ENCODE results near the gene GARNL3.
A peak's percentile ranks its signal among the peaks of the same experiment; 100 is the strongest.

GARNL3 gene

GRCh38 chr9:127336506-127337352 lies 72.2 kb downstream of the GARNL3 start:
- Histone ChIP-seq H3K27ac (peak overlapping the region in 13 of 21 experiments; percentile 4 to 68 (median 38)), H3K4me3 (no peak overlapping the region)

DNA sequence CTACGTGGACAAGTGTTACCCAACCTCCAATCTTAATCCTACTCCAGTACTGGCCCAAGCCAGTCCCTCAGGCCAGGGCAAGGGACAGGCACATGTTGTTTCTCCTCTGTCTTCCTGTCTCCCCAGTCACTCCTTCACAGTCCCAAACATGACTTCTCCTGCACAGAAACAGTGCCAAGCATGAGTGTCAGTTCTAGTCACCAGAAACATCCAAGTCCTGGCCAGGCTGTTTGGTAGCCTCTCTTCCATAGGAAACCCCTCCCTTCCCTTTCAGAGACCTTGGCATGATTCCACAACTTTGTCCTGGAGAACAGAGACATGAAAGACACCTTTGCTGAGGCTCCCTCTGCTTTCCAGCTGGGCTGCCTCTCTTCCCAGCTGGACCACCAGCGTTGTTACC lies 76.1 kb downstream of the GARNL3 start:
- Histone ChIP-seq H3K4me3 (no peak overlapping the region), H3K27ac (peak overlapping the region in 1 of 21 experiments; percentile 2)

DNA sequence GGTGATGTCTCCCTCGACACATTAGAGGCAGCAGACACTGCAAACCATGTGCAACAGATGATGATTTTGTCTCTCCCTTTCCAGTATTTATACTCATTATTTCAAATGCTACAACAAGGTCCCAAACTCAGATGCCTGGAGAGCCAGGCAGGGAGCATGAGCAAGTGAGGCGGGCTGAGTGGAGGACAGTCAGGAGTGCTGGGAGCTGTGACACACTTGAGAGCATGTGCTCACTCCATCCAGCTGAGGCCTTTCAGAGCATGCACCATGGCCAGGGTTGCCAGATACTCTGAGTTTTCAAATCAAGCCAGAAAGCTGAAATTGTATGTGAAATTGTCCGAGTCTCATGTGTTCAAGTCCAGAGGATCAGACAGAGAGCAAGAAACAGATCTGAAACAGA lies 76.6 kb downstream of the GARNL3 start:
- H3K4me3 ChIP-seq: no peak overlapping the region
- no peak overlapping the region for H3K27ac ChIP-seq

GRCh38 chr9:127344368-127345000 lies 79.9 kb downstream of the GARNL3 start:
- no peak overlapping the region for H3K4me3 ChIP-seq
- H3K27ac ChIP-seq: no peak overlapping the region

DNA sequence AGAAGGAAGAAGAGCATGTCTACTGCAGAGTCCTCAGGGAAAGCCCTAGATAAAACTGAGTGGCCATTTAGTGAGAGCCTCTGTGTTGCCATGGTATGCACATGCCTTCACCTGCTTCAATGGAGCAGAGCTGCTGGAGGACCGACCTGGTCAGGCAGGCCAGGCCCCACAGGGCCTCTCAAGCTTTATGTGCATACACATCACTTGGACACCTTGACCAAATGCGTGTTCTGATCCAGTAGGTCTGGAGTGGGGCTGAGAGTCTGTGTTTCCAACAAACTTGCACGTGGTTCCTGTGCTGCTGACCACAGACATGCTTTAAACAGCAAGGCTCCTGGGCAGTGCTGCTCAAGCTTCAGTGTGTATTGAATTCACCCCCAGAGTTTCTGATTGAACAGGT lies 81.0 kb downstream of the GARNL3 start:
- no peak overlapping the region for H3K27ac ChIP-seq
- H3K4me3 ChIP-seq: no peak overlapping the region

DNA sequence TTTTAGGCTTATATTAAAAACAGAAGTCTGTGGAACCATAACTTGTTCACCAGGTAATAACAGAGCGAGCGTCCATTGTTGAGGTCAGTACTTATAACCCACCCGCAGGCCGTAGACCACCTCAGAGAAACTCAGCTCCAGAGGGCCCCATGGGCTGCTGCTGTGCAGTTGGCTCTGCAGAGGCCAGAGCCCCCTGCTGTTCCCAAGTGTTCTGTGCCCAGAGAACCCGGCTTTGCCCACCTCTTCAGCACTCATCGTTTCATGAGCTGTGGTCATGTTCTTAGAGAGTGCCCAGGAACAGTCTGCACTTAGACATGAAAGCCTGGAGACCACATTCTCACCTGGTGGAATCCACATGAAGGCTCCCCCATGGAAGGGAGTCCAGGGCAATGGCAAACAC lies 82.0 kb downstream of the GARNL3 start:
- H3K27ac ChIP-seq: no peak overlapping the region

GRCh38 chr9:127347831-127348776 lies 83.5 kb downstream of the GARNL3 start:
- no peak overlapping the region for H3K4me3 ChIP-seq
- no peak overlapping the region for H3K27ac ChIP-seq

More for the DNA sequence above, 82.0 kb downstream of the GARNL3 start:
- no peak overlapping the region for H3K4me3 ChIP-seq

DNA sequence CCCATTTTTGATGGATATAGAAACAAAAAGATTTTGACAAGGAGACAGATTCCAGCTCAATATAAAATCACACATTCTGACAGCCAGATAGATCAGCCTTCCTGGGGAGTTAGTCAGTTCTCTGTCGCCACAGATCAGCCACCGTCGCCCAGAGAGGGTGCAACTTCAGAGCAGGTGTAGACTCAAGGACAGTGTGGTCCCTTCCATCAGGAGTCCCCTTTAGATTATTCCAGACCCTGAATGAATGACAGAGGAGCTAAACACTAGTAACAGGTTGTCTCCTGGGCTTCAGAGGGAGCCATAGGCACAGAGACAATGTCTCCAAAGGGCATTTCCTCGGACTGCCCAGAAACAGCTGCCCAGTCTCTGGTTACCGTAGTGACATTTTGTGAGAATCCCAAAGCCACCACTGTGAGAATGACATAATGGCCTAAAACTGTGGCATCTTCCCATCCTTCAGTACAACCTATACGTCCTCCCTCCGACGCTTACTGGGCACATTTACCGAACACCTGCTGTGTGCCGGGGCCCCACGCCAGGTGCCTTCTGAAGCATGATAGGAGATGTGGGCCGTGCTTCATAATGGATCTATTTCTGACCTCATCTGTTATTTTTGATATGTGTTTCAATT lies 85.0 kb downstream of the GARNL3 start:
- Histone ChIP-seq H3K27ac (no peak overlapping the region), H3K4me3 (no peak overlapping the region)

- no peak overlapping the region for H3K27ac ChIP-seq
These were observed 86.9 kb downstream of the GARNL3 start for GRCh38 chr9:127351182-127352166.

GRCh38 chr9:127353882-127354281 lies 89.3 kb downstream of the GARNL3 start:
- H3K4me3 ChIP-seq: no peak overlapping the region
- H3K27ac ChIP-seq: no peak overlapping the region

More at GRCh38 chr9:127351182-127352166, 86.9 kb downstream of the GARNL3 start:
- no peak overlapping the region for H3K4me3 ChIP-seq

DNA sequence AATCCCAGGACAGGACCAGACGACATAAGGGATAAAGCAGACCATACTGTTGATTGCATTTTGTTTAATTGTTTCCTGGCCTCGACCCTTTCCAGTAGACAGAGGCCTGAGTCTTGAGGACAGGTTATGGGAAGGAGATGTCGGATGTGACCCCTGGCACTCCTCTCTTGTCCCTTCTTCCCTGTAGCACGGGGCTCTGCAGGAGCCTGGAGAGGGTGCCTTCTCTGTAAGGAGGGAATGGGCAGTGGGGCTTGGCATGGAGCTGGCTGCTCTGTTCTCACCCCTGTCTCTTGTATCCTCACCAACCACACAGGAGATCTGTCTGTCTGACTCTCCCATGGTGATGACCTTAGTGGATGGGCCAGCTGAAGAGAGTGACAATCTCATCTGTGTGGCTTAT lies 92.3 kb downstream of the GARNL3 start:
- no peak overlapping the region for H3K27ac ChIP-seq
- no peak overlapping the region for H3K4me3 ChIP-seq

DNA sequence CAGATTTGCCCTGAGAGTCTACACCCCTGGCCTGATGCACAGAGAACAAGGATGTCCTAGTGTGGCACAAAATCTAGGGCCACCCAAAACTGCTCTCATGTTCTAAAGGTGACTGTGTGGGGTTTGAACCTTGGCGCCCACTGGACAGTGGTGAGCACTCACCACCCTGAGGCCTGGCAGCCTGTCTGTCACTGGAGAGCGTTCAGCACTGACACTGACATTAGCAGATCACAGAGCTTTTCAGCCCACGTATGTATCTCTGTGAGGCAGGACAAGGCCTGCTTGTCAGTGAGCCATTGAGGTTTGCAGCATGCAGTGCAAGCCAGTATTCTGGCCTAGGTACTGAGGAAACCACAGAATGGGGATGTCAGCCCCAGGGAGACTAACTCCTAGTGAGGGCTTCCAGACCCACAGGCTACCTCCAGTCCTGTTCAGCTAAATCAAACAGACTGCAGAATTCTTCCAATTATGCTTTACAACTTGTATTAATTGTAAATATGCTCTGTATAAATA lies 93.5 kb downstream of the GARNL3 start:
- Histone ChIP-seq H3K27ac (peak overlapping the region in 1 of 21 experiments; percentile 5), H3K4me3 (no peak overlapping the region)

DNA sequence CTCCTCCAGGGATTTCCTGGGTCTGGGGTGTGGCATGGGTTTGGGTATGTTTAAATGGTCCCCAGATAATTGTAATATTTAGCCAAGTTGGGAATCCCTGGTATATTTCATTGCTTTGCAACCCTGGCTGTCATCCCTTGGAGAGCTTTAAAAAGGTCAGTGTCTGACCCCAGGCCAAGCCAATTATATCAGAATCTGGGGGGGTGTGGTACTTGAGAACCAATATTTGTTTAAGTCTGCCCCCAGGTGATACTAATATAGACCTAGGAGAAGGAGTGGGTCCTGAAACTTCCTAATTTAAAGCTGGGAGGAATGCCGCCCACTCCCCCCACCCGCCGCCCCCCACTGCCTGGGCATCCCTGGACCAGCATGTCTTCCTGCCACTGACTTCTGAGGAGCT lies 94.2 kb downstream of the GARNL3 start:
- Histone ChIP-seq H3K27ac (peak overlapping the region in 5 of 21 experiments; percentile 8 to 50 (median 34)), H3K4me3 (no peak overlapping the region)

DNA sequence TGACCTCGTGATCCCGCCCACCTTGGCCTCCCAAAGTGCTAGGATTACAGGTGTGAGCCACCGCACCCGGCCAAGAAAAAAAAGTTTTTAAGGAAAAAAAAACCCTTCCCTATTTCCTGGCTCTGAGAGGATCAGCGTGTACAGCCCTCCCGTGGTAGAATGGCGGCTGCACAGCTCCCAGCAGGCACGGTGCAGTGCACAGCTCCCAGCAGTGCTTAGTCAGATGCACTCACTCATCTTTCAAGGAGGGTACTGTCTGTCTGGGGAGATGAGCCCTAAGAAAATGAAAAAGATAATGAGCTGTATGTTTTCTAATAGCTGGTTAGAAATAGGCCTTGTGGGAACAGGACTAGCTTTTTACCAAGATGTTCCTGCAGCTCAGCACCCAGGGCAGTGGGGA lies 95.7 kb downstream of the GARNL3 start:
- H3K4me3 ChIP-seq: no peak overlapping the region
- peak overlapping the region in 11 of 21 experiments; percentile 3 to 80 (median 39) for H3K27ac ChIP-seq

DNA sequence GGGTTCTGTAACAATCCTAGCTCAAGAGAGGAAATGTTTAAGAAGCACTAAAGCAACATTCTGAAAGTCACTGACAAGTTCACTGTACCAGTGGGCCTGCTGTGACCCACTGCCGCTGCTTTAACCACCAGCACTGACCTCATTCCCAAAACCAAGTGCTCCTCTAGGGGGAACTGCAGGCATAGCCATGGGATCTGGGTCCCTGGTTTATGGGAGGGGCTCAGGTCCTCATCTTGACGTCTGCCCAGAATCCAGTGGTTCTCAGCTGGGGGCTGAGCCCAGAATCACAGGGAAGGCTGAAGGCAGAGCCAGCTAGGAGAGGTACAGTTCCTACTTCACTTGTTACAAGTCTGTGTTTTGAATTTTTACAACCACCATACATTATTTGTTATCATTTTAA lies 96.3 kb downstream of the GARNL3 start:
- Histone ChIP-seq H3K27ac (peak overlapping the region in 15 of 21 experiments; percentile 0 to 80 (median 39)), H3K4me3 (no peak overlapping the region)

GRCh38 chr9:127361561-127361960 lies 97.0 kb downstream of the GARNL3 start:
- peak overlapping the region in 11 of 21 experiments; percentile 0 to 80 (median 31) for H3K27ac ChIP-seq

GRCh38 chr9:127362829-127363228 lies 98.3 kb downstream of the GARNL3 start:
- Histone ChIP-seq H3K27ac (peak overlapping the region in 2 of 21 experiments; percentile 74 to 80), H3K4me3 (no peak overlapping the region)

More at GRCh38 chr9:127361561-127361960, 97.0 kb downstream of the GARNL3 start:
- H3K4me3 ChIP-seq: no peak overlapping the region

GRCh38 chr9:127365461-127365860 lies 100.9 kb downstream of the GARNL3 start:
- Histone ChIP-seq H3K27ac (no peak overlapping the region), H3K4me3 (no peak overlapping the region)
